ENCODE measurements around the gene GLIS1. TPM values are rescaled to one million over a fixed set of nuclear protein-coding genes. Genes with fewer than 3 reads are reported as not detected.

Gene GLIS1
- total and polyA plus RNA-seq, 10 of the 15 experiments (the other 5 are each of a cell fraction or from before 2014, with no cell fraction given): not detected

DNA sequence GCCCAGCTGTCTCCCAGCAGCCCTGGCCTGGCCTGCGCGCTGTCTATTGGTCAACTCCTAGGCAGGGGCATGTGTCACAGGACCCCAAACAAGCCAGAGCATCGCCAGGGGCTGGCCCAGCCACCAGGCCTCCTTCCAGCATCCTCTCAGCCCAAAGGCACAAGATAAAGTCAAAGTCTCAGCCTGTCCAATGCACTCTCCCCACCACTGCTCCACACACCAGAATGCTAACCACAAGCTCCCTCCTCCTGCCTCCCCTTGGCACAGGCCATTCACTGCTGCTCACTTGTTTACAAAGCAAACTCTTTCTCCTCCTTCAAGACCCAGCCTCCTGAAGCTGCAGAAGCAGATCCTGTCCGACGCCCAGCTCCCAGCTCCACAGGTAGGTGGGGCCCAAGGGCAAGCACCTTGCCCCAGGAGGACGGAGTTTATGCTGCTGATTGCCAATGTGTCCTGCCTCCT is 146.4 kb downstream of the GLIS1 start (continued):
- TF ChIP-seq, protein P1, sequence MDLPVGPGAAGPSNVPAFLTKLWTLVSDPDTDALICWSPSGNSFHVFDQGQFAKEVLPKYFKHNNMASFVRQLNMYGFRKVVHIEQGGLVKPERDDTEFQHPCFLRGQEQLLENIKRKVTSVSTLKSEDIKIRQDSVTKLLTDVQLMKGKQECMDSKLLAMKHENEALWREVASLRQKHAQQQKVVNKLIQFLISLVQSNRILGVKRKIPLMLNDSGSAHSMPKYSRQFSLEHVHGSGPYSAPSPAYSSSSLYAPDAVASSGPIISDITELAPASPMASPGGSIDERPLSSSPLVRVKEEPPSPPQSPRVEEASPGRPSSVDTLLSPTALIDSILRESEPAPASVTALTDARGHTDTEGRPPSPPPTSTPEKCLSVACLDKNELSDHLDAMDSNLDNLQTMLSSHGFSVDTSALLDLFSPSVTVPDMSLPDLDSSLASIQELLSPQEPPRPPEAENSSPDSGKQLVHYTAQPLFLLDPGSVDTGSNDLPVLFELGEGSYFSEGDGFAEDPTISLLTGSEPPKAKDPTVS (IDR thresholded peaks at IDR 0.05; ENCODE audit: low read depth, low read length): no peak
- TF ChIP-seq YBX1 (IDR thresholded peaks at IDR 0.05) (no peak), RFX5 (IDR thresholded peaks at IDR 0.05; ENCODE audit: low read depth, low read length) (no peak), HDAC6 (IDR thresholded peaks at IDR 0.05; ENCODE audit: unreplicated experiment) (no peak)

GRCh38 chr1:53591924-53592323 is 147.0 kb downstream of the GLIS1 start:
- Histone ChIP-seq H3K79me2 (ENCODE audit: control insufficient read depth, insufficient read depth, low read length) (no peaks in the 10 kb centered on the region), H3K4me2 (ENCODE audit: control insufficient read depth, insufficient read depth) (no peak overlapping the region), H4K20me1 (ENCODE audit: control insufficient read depth, insufficient read depth) (no peaks in the 10 kb centered on the region), H3K4me3 (no peak overlapping the region), H3K36me3 (ENCODE audit: control insufficient read depth in 2 of 2, insufficient read depth in 2 of 2, low read length in 1 of 2) (no peaks in the 10 kb centered on the region), H3K27ac (ENCODE audit: control insufficient read depth, insufficient read depth) (no peak overlapping the region), H3K9me3 (replicated peaks; ENCODE audit: control insufficient read depth, insufficient read depth, low read length) (no peaks in the 10 kb centered on the region), H3K27me3 (replicated peaks in 1 of 2; ENCODE audit: control insufficient read depth in 2 of 2, insufficient read depth in 2 of 2, low read length in 1 of 2) (peaks cover 0 to 2% of the 10 kb centered on the region in 2 experiments; a peak in 1 of 4 replicates), H3K4me1 (ENCODE audit: control insufficient read depth, insufficient read depth, low read length) (no peaks in the 10 kb centered on the region), H2AFZ (ENCODE audit: control insufficient read depth, low read depth, low read length) (no peak overlapping the region), H3K9ac (ENCODE audit: control insufficient read depth, insufficient read depth, low read length) (no peak overlapping the region)
- FAIRE-seq (no peak), DNase-seq (ENCODE audit: low read depth, low spot score) (no peak), ATAC-seq (no peak)
- RAD21 ChIA-PET (ENCODE audit: unreplicated experiment): no interaction called here
- SMC1A ChIA-PET (ENCODE audit: uncharacterized antibody, unreplicated experiment): no interaction called here
- POLR2A ChIA-PET: no interaction called here
- intact Hi-C loops (cut with micrococcal nuclease; ENCODE audit: unreplicated experiment) (no loop called here), in situ Hi-C loops (cut with MboI) (no loop called here)
- BruUV-seq (replicated peaks): no TSS peak
- TF ChIP-seq, protein P2, sequence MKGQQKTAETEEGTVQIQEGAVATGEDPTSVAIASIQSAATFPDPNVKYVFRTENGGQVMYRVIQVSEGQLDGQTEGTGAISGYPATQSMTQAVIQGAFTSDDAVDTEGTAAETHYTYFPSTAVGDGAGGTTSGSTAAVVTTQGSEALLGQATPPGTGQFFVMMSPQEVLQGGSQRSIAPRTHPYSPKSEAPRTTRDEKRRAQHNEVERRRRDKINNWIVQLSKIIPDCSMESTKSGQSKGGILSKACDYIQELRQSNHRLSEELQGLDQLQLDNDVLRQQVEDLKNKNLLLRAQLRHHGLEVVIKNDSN (IDR thresholded peaks at IDR 0.05; ENCODE audit: borderline replicate concordance, extremely low read length, insufficient read depth, low read depth, low read length): no peak
- WGBS (ENCODE audit: insufficient coverage, insufficient replicate concordance, low lambda C conversion rate, missing lambda C conversion rate): 8% methylated on average over 4 of the region's 4 CpGs
- CTCF ChIA-PET: no interaction called here

Measured in GM12878 (cell line).